Keratinocyte (primary cell): Measurements from ENCODE around the gene TBC1D20. TPM values are rescaled to one million over a fixed set of nuclear protein-coding genes. Genes with fewer than 3 reads are reported as not detected.

Experiments
- DNase-seq: peaks from one replicate; pipeline ENCODE4 v3.0.0-alpha.2; 2011; ENCODE audit warnings: low read depth, missing footprints, low spot score
- FAIRE-seq: peaks from 2 replicates; lab custom pipeline; 2011; peaks lifted over from hg19 to GRCh38; lab: Jason Lieb, UNC
- H2AFZ ChIP-seq: 2 replicates; pipeline ENCODE4 v1.6.0; 2012; ENCODE audit warnings: low read length, control low read depth, inconsistent platforms; ENCODE audit not compliant: control insufficient read depth
- H3K27ac ChIP-seq: 2 replicates; pipeline ENCODE4 v1.5.1; 2011; ENCODE audit warnings: low read length; ENCODE audit not compliant: control insufficient read depth, insufficient read depth
- H3K27me3 ChIP-seq: 3 replicates; pipeline ENCODE4 v1.6.0; 2011; ENCODE audit warnings: low read length; ENCODE audit not compliant: control insufficient read depth, insufficient read depth; ENCODE audit errors: extremely low read depth
- H3K36me3 ChIP-seq, 2 experiments: 2 replicates in 1 of 2; 3 replicates in 1 of 2; pipeline ENCODE4 v1.5.1; 2011; ENCODE audit warnings: low read length in 2 of 2, mild to moderate bottlenecking in 1 of 2; ENCODE audit not compliant: control insufficient read depth in 2 of 2, insufficient read depth in 2 of 2; ENCODE audit errors: extremely low read depth in 1 of 2
- H3K4me1 ChIP-seq: 3 replicates; pipeline ENCODE4 v1.5.1; 2011; ENCODE audit warnings: low read length; ENCODE audit not compliant: control insufficient read depth, insufficient read depth; ENCODE audit errors: extremely low read depth
- H3K4me2 ChIP-seq: 3 replicates; pipeline ENCODE4 v1.6.0; 2011; ENCODE audit warnings: low read depth, low read length; ENCODE audit not compliant: control insufficient read depth, insufficient read depth; ENCODE audit errors: extremely low read depth
- H3K4me3 ChIP-seq, 3 experiments: fragments of 200-600 bp in 1 of 3; sonication (generic) in 1 of 3; 2 replicates in 2 of 3; 3 replicates in 1 of 3; pipeline ENCODE4 v1.5.1; 2011 to 2016; ENCODE audit warnings: low read length in 3 of 3, mild to moderate bottlenecking in 3 of 3, control low read depth in 2 of 3, inconsistent platforms in 1 of 3, low read depth in 1 of 3, mixed read lengths in 1 of 3, mixed run types in 1 of 3, moderate library complexity in 1 of 3; ENCODE audit not compliant: control insufficient read depth in 2 of 3, insufficient read depth in 2 of 3; ENCODE audit errors: extremely low read depth in 1 of 3
- H3K79me2 ChIP-seq: 2 replicates; pipeline ENCODE4 v1.6.0; 2012; ENCODE audit warnings: low read length; ENCODE audit not compliant: control insufficient read depth, insufficient read depth
- H3K9ac ChIP-seq: 3 replicates; pipeline ENCODE4 v1.6.0; 2011; ENCODE audit warnings: low read length; ENCODE audit not compliant: control insufficient read depth, insufficient read depth; ENCODE audit errors: extremely low read depth
- H3K9me1 ChIP-seq: 3 replicates; pipeline ENCODE4 v1.6.0; 2011; ENCODE audit warnings: low read length; ENCODE audit not compliant: control insufficient read depth, insufficient read depth; ENCODE audit errors: extremely low read depth
- H3K9me3 ChIP-seq: 2 replicates; pipeline ENCODE4 v1.5.1; 2012; ENCODE audit warnings: low read depth, low read length; ENCODE audit not compliant: control insufficient read depth
- H4K20me1 ChIP-seq: 3 replicates; pipeline ENCODE4 v1.6.0; 2011; ENCODE audit warnings: low read length; ENCODE audit not compliant: control insufficient read depth, insufficient read depth; ENCODE audit errors: extremely low read depth
- CTCF ChIP-seq, 3 experiments: IDR thresholded peaks in 1 of 3; conservative IDR thresholded peaks in 1 of 3; optimal IDR thresholded peaks in 1 of 3; 2 replicates in 2 of 3; 3 replicates in 1 of 3; pipeline versions ENCODE3 to v1.5.1; 2011; ENCODE audit warnings: low read length in 3 of 3, mild to moderate bottlenecking in 3 of 3, moderate library complexity in 2 of 3, control low read depth in 1 of 3, inconsistent platforms in 1 of 3; ENCODE audit not compliant: insufficient read depth in 2 of 3; ENCODE audit errors: extremely low read depth in 1 of 3
- EZH2 ChIP-seq: IDR thresholded peaks from one replicate; pipeline ENCODE4 v1.6.1; 2012; ENCODE audit warnings: inconsistent platforms, mild to moderate bottlenecking, low read length, moderate library complexity
- dilution Hi-C: fragments of 300-500 bp; cut with MboI; formaldehyde crosslinking; loops from one replicate; pipeline ENCODE4 v1.7.0; 2020; ENCODE audit warnings: low sequenced_read_pairs; ENCODE audit not compliant: extremely low pct_ligation_motif_present
- polyA plus RNA-seq, 5 experiments: library from polyadenylated mRNA; depleted of rRNA in 3 of 5; stranded (reverse) in 3 of 5; stranded (forward) in 1 of 5; unstranded in 1 of 5; fragments of >200 nt; gene quantifications; 1 replicate in 1 of 5; 2 replicates in 3 of 5; 3 replicates in 1 of 5; pipeline versions ENCODE4 v1.2.1 to v1.2.3, GENCODE V29; 2011 to 2012; ENCODE audit warnings: missing spikeins in 2 of 5, low read depth in 1 of 5, low replicate concordance in 1 of 5

The TBC1D20 gene
- polyA plus RNA-seq, 1 donor (not counting 4 experiments of a cell fraction or from before 2014, with no cell fraction given), result 24.5 TPM

- Histone ChIP-seq H3K9me3 (no peaks in the 10 kb centered on the region), H4K20me1 (peaks cover 4% of the 10 kb centered on the region), H3K4me1 (peaks cover 5% of the 10 kb centered on the region), H3K9me1 (no peaks in the 10 kb centered on the region), H2AFZ (no peak overlapping the region), H3K4me2 (no peak overlapping the region), H3K27ac (no peak overlapping the region), H3K79me2 (no peaks in the 10 kb centered on the region), H3K27me3 (no peaks in the 10 kb centered on the region), H3K4me3 (no peak overlapping the region), H3K9ac (no peak overlapping the region), H3K36me3 (peaks cover 45 to 53% of the 10 kb centered on the region in 2 experiments)
- DNase-seq (no peak), FAIRE-seq (no peak)
- no peak for TF ChIP-seq CTCF (optimal IDR thresholded peaks at IDR 0.05 in 1 of 3, IDR thresholded peaks at IDR 0.05 in 1 of 3, conservative IDR thresholded peaks at IDR 0.05 in 1 of 3; ENCODE audit: extremely low read depth in 1 of 3, insufficient read depth in 2 of 3, low read length in 3 of 3)
- TF ChIP-seq EZH2, result no peak
- dilution Hi-C loops, result no loop called here
Measured at GRCh38 chr20:434661-435419, 27.5 kb downstream of the TBC1D20 start.

- no peaks in the 10 kb centered on the region for H3K9me1 ChIP-seq
- peaks cover 4% of the 10 kb centered on the region for H4K20me1 ChIP-seq
- DNase-seq (no peak), FAIRE-seq (peak; percentile 17)
- no peak overlapping the region for H3K27ac ChIP-seq
- peaks cover 5% of the 10 kb centered on the region for H3K4me1 ChIP-seq
- no peak overlapping the region for H3K4me2 ChIP-seq
- no peak overlapping the region for H3K9ac ChIP-seq
- H3K27me3 ChIP-seq, result no peaks in the 10 kb centered on the region
- no peak for TF ChIP-seq EZH2
- no peak for TF ChIP-seq CTCF (optimal IDR thresholded peaks at IDR 0.05 in 1 of 3, IDR thresholded peaks at IDR 0.05 in 1 of 3, conservative IDR thresholded peaks at IDR 0.05 in 1 of 3; ENCODE audit: extremely low read depth in 1 of 3, insufficient read depth in 2 of 3, low read length in 3 of 3)
- peaks cover 45 to 55% of the 10 kb centered on the region in 2 experiments for H3K36me3 ChIP-seq
- H3K4me3 ChIP-seq, result no peak overlapping the region
- no peaks in the 10 kb centered on the region for H3K79me2 ChIP-seq
- dilution Hi-C loops, result no loop called here
- H2AFZ ChIP-seq, result no peak overlapping the region
- H3K9me3 ChIP-seq, result no peaks in the 10 kb centered on the region
Measured at GRCh38 chr20:434221-434620, 28.1 kb downstream of the TBC1D20 start.
